HPDE6-E6E7 (cell line): ENCODE data around the gene KCNH8.

ENCODE experiments used
- DNase-seq: peaks from one replicate; pipeline ENCODE4 v3.0.0; 2011; ENCODE audit warnings: missing footprints; ENCODE audit errors: extremely low spot score

KCNH8 gene

DNA sequence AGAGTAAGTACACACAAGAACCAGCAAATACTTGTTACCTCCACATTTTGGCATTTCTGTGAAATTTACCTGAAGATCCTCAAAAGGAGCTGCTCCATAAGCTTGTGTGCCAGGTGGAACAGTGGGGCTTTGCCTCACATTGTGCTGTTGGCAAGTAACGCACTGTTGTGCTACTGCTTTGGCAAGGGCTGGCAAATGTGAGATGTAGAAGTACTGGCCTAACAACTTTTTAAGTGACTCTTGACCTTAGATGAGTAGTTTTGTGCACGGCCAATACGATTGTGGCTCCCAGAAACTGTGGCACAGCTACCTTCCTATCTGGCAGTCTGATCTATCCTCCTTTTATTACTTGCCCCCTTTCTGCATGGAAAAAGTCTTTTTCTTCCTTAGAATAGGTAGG lies 337.0 kb downstream of the KCNH8 start:
- DNase-seq, result no peak

- no peak for DNase-seq
Observed at GRCh38 chr3:19487386-19487785, 339.1 kb downstream of the KCNH8 start.

DNA sequence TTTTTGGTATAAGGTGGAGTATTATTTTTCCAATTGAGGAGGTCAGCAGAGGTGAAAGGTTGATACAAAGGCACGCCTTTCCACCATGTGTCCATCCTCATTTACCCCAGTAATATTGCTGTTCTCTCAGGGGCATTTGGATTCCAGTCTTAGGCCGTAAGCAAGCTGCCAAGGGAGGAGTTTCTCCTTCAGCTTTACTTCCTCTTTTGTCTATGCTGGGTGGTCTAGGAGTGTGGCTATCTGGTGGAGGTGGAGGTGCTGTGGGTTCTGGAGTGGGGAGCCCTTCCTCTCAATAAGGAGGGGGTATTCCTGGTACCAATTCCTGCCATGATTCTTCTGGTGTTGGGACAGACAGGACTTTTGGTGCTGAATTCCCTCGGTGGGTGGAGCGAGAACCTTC lies 340.6 kb downstream of the KCNH8 start:
- DNase-seq, result no peak

GRCh38 chr3:19489936-19490335 lies 341.6 kb downstream of the KCNH8 start:
- DNase-seq, result no peak

DNA sequence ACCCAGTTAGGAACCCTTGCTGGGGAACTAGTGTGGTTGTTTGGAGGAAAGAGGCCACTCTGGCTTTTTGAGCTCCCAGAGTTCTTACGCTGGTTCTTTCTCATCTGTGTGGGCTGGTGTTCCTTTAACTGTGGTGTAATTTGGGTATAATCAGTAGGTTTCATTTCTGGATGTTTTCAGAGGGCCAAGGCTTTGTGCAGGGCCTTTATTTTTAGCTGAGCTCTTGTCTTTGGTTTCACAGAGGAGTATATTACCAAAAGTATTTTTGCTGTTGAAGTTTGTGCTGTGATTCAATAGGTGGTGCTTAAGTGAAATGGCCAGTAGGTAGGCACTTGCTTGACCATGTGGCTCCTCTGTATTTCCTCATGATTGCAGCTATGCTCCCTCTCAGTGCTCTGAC lies 357.9 kb downstream of the KCNH8 start:
- no peak for DNase-seq

GRCh38 chr3:19522305-19522704 lies 374.0 kb downstream of the KCNH8 start:
- no peak for DNase-seq

GRCh38 chr3:19526071-19526470 lies 377.8 kb downstream of the KCNH8 start:
- DNase-seq, result no peak

DNA sequence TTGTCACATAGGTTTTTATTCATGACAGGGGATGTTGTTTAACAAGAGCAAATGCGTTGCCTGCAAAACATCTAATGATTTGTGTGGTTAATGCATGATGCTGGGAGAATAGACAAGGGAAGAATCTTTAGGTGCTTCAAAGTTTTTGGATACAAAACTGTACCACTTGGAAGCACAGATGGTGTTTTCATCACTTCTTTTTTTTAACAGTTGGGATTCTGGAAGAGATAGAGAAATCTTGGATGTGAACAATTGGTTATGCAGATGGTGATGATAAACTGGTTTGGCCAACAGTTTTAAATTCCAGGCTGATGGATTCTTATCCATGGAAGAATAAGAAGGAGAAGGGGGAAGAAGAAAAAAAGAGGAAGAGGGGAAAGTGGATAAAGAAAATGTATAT lies 379.4 kb downstream of the KCNH8 start:
- no peak for DNase-seq

DNA sequence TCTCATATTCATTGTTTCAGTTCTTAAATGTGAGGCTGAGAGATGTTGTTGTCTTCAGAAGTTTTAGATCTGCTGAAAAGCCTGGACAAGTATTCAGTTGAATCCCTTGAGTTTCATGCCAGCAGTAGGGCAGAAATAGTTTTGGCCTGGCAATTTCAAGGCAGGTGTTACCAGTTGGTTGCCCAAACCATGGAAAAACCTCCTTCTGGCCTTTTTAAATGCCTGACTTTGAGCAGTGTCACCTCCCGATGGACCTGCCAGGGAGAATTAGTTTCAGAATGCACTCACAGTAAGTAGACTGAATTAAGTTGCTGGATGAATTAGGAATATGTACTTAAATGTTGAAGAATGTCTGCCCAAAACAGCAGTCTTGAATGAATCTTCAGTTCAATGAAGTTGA lies 383.1 kb downstream of the KCNH8 start:
- DNase-seq, result no peak

- DNase-seq, result no peak
Observed at GRCh38 chr3:19539518-19540392, 391.4 kb downstream of the KCNH8 start.

DNA sequence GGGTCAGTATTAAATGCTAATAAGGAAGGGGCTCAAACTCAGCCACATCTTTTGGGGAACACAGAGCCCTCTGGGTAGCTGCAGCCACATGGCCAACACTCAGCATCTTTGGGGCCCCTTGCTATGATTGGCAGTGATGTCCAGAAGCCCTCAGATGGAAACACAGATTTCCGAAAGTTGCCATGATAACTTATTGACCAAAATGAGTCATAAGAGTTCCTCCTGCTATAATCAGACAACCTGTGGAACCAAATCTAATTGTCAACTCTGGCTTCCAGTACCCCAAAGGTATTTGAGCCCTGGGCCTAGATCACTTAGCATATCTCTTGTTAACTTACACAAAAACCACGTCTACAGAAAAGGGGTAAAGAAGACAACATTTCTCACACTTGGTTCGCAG lies 392.2 kb downstream of the KCNH8 start:
- no peak for DNase-seq

GRCh38 chr3:19541284-19541683 lies 393.0 kb downstream of the KCNH8 start:
- DNase-seq, result no peak

DNA sequence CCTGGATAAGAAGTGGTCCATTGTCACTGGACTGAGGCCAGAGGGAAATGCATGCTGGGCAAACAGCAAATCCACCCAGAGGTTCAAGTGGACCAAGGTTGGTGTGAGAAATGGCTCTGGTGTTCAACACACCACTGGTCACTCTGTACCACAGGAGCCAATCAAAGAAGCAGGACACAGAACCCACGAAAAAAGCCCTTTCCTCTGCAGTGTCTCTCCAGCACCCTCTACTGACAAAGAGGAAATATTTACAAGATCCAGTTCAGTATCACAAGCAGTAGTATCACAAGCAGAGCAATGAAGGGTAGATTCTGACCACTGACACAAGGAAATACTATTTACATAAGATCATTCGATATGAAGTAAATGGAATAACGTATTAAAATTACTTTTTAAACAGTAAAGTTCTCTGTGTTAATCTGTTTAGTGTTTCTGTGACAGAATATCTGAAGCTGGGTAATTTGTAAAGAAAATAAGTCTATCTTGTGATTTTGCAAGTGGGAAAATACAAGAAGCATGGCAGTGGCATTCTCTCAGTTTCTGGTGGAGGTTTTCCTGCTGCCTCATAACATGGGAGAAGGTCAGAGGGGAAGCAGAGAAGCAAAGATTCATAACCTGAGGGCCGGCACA lies 395.0 kb downstream of the KCNH8 start:
- DNase-seq, result no peak

DNA sequence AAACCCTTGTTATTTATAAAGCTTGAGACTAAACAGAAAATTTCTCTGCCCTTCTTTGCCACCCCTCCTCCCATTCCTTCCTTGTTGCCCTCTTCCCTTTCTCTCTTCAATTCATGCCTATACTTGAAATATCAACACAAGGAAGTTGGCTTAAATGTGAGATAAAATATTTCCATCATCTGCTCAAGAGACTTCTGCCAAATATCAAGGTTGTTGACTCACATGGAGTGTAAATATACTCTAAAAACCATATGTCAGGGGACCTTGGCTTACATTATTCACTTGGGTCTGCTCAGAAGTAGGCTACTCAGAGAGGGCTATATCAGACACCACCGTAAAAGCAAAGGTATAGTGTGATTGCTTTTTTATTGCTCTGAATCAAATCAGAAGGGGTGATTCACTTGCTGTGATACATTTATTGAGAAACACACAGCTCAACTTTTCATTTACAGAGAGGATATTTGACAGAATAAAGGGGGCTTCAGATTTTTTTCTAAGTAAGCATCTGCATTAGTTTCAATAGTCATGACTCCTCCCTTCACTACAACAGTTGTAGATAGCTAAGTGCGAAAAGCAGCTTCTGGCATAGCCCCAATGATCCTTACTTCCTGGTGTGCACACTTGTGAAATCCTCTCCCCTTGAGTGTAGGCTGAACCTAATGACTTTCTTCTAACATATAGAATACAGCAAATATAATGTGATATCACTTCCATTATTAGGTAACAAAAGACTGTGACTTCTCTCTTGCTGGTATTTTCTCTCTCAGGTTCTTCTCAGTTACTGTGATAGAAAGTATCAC lies 399.6 kb downstream of the KCNH8 start:
- DNase-seq, result no peak

GRCh38 chr3:19559724-19560442 lies 411.6 kb downstream of the KCNH8 start:
- DNase-seq, result no peak

- DNase-seq, result no peak
Observed at GRCh38 chr3:19573644-19574043, 425.3 kb downstream of the KCNH8 start.

GRCh38 chr3:19574268-19574667 lies 426.0 kb downstream of the KCNH8 start:
- no peak for DNase-seq

DNA sequence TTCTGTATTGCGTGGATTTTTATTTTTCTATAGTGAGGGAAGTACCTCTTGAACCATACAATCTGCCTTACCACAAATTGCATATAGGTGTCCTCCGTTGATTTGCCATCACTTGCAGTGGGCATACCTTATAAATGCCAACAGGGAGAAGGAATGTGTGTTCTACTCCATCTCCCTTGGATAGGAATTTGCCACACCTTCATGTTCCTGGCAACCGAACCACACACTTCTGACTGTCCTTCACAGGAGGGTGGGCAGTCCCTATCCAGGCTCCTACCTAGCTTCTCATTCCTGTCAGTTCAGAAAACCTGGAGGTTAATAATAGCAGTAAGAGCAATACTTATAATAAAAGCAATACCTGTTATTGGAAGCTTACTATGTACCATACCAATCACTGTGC lies 428.0 kb downstream of the KCNH8 start:
- DNase-seq, result no peak
